Astrocyte (in vitro differentiated cells and primary cell): ENCODE results near the gene HDDC2.

Source experiments
- EZH2 ChIP-seq: IDR thresholded peaks from 2 replicates; pipeline ENCODE4 v1.6.1; 2012; ENCODE audit warnings: mild to moderate bottlenecking, low read length, inconsistent platforms; ENCODE audit not compliant: insufficient read depth
- TF ChIP-seq, protein P1 (sequence below): IDR thresholded peaks from 2 replicates; pipeline ENCODE4 v1.5.1; 2011; ENCODE audit warnings: low read depth, mild to moderate bottlenecking, inconsistent platforms, low read length, moderate library complexity; ENCODE audit not compliant: insufficient read depth

DNA sequence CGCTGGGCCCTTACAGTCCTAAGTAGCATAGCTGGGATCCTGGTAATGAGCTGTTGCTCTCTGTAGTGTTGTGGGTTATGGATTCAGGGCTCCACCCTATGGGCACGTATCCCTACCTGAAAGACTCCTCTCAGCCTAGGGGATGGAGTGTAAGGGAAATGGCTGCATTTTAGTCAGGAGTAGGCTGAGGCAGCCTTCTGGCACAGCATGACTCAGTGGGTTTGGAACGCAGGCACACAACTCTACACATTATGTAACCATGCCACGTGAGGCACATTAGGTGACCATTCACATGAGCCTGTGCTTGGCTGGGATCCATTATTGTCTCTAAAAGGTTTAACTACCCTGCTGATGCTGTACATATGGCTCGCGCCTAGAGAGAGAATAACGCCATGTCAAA, 27.8 kb downstream of the HDDC2 start:
- no peak for TF ChIP-seq EZH2
- TF ChIP-seq, protein P1, sequence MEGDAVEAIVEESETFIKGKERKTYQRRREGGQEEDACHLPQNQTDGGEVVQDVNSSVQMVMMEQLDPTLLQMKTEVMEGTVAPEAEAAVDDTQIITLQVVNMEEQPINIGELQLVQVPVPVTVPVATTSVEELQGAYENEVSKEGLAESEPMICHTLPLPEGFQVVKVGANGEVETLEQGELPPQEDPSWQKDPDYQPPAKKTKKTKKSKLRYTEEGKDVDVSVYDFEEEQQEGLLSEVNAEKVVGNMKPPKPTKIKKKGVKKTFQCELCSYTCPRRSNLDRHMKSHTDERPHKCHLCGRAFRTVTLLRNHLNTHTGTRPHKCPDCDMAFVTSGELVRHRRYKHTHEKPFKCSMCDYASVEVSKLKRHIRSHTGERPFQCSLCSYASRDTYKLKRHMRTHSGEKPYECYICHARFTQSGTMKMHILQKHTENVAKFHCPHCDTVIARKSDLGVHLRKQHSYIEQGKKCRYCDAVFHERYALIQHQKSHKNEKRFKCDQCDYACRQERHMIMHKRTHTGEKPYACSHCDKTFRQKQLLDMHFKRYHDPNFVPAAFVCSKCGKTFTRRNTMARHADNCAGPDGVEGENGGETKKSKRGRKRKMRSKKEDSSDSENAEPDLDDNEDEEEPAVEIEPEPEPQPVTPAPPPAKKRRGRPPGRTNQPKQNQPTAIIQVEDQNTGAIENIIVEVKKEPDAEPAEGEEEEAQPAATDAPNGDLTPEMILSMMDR, result no peak
